GM21723 (cell line): ENCODE data around the gene MAGEB10.
"Not testable (repeated sequence)": the region's sequence is repeated elsewhere in the genome, so short reads cannot be mapped to it uniquely, and the experiment has no call there.

ENCODE experiments used
- ATAC-seq: cut with Tn5 transposase; IDR thresholded peaks from one replicate; pipeline ENCODE4 v1.9.1; 2021; ENCODE audit warnings: mild to moderate bottlenecking, moderate library complexity; ENCODE audit not compliant: unreplicated experiment

MAGEB10 gene, protein sequence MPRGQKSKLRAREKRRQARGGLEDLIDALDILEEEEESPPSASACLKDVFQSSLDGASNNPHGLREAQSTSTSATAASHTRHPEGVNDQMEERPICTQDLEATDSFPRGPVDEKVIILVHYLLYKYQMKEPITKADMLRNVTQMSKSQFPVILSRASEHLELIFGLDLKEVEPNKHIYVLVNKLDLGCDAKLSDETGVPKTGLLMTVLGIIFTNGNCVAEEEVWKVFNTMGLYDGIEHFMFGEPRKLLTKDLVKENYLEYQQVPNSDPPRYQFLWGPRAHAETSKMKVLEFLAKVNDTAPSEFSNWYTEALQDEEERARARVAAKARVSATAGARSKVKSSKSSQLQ

DNA sequence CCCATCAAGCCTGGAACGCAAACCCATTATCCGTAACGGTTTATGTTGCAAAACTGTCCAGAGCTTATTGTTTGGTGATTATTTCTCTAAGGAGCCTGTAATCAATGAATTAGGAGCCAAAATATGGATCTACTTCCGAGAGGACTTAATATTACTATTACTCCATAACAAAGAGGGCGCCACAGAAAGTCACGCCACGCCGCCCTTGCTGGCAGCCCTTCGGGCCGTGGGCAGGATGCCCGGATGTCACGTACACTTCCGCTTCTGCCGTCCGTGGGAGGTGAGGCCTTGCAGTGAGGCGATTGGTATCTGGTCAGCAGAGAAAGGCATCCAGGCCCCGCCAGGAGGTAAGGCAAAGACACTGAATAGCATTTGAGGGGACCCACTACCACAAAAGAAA is at the start of gene MAGEB10:
Gene MAGEB10, plus strand, starts transcription at position 301 of the 400 bp plus-strand sequence. CDS start 13,317 bp downstream, outside the sequence.
- ATAC-seq, result no peak

DNA sequence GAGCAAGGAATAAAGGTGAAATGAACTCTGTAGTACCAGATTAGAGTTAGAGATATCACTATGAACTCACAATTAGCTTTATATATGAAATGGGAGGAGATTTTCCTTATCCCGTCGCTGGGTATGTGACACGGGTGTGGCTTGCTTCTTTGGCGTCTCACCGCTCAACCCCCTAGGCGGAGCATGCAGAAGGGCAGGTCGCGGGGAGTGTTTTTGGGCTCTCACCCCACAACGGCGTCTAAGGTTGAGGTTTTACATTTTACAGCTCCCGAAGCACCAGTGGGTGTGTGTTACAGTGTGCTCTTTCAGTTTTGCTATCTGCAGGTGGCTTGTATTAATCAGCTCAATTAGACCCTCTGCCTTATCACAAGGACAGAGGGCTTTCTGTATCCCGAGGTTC is 42.1 kb upstream of the MAGEB10 start:
- no peak for ATAC-seq

DNA sequence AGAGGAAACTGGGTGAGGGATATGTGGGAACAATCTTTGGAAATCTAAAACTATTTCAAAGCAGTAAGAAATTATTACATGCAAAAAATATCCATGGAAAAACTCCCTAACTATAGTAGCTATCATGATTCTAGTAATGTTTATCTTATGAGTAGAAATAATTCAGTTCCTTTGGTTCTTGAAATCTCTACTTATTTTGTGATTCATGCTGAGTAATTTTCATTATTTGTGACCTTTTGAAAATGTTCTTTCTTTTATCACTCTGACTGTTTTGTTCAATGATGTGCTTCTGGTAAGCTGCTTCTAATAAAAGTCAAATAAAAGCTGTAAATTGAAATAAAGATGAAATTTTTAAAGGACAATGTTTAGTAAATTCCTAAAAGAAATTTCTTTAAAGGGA is 40.4 kb upstream of the MAGEB10 start:
- no peak for ATAC-seq

DNA sequence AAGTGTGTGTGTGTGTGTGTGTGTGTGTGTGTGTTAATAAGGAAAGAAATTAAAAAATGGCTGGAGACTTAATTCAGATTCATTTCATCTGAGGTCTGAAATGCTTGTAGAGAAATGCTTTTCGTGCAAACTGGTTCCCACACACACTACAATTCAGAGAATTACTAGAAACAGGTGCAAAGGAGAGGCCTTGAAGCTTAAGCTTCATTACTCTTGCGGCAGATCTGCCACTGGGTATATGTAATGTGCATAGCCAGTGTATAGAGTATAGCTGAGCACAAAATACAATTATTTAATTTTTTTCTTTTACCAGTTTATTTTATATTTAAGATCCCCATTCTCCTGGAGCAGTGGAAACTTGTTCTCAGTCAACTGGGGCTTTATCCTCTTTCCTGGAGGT is 31.8 kb upstream of the MAGEB10 start:
- no peak for ATAC-seq

DNA sequence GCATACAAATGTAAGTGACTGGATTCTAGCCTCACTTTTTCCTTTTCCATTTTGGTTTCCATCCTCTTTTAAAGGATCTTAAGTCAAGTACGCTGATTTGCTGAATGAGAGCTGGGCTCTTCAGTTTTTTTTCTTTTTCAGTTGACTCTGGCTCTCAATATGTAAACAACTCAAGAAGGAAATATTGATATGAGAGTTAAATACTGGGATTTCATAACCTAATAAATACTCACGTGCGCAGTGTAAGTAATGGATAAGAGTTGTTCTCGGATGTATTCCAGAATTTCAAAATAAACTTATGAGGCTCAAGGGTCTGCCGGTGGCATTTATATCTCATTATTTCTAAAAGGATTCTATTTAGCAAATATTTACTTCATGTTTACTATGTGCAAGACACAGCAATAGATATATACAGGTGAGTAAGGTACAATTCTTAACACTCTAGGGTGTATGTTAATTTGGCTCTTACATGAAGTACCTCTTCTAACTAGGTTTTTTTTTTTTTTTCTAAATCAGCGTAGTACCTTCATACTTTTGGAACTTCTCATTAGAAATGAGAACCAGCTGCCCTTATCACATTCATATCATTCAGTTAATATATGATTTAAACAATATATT is 11.0 kb upstream of the MAGEB10 start:
- no peak for ATAC-seq

DNA sequence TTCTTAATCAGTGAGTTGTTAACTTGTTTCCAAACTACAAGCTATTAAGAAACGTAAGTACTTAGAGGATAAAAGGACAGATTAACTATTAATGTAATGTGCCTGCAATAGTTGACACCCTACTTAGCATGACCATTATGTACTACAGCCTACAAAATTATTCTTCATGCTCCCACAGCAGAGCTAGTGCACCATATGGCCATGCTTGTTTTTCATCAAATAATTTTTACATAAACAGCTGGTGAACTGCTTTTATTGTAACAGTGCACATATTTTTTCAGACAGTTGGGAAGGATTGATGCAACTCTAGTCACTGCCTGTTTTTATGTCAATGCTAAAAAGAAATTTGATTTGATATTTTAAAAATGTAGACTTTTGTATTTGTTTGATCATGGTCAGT is 10.2 kb upstream of the MAGEB10 start:
- ATAC-seq, result no peak

DNA sequence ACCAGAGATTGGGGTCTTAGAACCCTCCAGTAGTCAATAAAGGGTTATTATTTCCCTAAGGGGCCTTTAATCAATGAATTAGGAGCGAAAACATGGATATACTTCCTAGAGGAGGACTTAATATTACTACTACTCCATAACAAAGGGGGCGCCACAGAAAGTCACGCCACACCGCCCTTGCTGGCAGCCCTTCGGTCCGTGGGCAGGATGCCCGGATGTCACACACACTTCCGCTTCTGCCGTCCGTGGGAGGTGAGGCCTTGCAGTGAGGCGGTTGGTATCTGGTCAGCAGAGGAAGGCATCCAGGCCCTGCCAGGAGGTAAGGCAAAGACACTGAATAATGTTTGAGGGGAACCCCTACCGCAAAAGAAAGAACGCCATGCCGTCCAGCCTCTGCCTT is 436 bp downstream of the MAGEB10 start:
- ATAC-seq, result no peak

DNA sequence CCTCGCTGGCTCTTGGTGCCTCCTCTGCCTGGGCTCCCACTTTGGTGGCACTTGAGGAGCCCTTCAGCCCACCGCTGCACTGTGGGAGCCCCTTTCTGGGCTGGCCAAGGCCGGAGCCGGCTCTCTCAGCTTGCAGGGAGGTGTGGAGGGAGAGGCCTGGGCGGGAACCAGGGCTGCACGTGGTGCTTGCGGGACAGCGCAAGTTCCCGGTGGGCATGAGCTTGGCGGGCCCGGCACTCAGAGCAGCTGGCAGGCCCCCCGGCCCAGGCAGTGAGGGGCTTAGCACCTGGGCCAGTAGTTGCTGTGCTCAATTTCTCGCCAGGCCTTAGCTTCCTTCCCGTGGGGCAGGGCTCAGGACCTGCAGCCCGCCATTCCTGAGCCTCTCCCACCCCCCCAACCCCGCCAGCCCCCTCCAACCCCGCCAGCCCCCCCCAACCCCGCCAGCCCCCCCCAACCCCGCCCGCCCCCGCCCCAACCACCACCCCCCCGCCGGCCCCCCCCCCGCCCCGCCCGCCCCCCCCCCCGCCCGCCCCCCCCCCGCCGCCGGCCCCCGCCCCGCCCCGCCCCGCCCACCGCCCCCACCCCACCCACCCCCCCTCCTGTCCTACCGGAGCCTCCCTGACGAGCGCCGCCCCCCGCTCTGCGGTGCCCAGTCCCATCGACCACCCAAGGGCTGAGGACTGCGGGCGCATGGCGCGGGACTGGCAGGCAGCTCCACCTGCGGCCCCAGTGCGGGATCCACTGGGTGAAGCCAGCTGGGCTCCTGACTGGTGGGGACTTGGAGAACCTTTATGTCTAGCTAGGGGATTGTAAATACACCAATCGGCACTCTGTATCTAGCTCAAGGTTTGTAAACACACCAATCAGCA is 1.4 kb downstream of the MAGEB10 start:
- not testable (repeated sequence) for ATAC-seq

DNA sequence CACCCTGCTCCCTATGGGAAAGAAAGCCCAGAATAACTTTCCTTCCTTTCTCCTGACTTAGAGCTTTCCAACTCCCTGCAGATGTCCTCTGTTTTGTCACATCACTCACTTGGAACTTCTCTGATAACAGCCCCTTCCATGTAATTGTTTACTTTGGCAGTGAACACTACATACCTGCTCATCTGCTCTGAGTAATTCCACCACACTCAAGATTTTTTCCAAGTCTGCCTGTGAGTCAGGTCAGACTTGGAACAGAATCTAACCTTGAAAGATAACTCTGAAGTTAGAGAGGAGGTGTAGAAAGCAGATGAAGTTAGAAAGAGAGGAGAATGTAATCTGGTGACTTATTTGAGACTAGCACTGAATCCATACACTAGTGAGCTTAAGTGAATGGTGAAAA is 7.4 kb downstream of the MAGEB10 start:
- no peak for ATAC-seq

DNA sequence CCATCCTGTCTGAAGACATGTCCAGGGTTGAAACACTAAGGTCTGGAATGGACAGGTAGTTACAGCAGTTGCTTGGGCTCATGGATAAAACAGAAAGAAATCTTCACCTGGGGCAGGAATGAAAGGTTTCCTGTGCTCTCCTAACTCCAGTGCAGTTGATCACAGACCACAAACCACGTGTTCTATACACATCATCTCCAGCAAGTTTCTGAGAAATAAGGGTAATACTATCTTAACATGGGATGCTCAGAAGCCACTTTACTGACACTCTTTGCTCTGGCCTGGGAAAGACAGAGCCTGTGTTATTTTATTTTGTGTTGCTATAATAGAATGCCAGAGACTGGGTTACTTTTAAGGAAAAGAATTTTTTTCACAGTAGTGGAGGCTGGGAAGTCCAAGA is 16.0 kb downstream of the MAGEB10 start:
- no peak for ATAC-seq

DNA sequence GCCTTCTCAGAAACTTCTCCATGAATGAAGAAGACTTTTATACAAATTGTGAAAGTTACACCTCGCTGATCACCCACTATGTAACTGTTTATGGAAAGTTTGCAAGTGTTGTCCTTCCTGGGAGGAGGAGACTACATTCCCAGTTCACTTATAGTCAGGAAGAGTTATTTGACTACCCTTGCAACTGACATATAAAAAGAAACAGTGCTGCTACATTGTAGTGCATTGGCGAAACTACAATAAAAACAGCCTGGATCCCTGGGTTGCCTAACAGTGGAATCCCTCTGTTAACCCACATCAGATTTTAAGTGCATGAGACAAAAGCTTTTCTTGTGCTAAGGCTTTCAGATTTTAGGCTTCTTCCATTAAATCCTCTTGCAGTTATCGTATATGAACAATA is 30.4 kb downstream of the MAGEB10 start:
- ATAC-seq, result no peak

DNA sequence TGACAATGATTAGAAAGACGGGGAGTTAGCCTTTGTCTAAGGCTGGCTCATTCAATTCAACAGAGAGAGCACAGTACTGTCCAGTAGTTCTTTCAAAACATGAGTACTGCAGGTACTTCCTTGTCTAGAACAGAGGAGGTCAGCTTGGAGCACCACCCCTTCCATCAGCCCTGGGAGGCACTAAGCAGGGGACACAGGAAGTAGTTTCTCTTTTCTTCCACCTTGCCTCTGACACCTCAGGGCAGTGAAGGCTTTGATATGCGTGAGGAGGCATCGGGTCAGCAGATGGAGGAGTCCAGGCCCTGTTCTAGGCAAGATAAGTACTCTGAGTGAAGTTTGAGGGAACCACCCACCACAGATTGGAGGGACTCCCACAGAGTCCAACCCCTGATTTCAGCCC is 33.1 kb downstream of the MAGEB10 start:
- ATAC-seq, result no peak

DNA sequence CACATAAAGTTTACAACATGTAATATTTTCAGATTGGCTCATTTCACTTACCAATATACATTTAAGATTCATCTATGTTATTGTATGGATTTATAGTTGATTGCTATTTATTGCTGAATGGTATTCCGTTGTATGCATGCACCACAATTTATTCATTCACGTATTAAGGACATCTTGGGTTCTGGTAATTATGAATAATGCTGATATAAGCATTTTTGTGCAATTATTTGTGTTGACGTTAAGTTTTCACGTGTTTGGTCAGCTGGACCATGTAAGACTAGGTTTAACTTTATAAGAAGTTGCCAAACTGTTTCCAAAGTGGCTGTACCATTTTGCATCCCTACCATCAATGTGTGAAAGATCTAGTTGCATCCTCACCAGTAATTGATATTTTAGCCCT is 35.1 kb downstream of the MAGEB10 start:
- ATAC-seq, result no peak

DNA sequence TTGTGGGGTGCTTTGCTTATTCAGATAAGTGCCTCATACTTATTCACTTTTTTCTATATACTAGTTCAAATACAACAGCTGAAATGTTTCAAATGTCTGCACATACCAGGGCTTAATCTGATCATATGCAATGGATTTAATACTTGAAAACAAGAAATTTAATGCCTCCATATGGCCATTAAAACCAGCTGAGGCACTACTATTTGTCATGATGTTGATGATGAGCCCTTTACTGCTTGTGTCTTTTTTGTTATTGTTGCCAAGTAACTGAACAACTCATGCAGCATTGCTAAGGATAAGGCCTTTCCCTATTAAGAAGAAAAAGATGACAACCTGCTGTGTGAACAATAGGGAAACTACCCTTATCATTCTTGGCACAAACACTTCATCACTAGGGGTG is 52.5 kb downstream of the MAGEB10 start:
- ATAC-seq, result no peak

DNA sequence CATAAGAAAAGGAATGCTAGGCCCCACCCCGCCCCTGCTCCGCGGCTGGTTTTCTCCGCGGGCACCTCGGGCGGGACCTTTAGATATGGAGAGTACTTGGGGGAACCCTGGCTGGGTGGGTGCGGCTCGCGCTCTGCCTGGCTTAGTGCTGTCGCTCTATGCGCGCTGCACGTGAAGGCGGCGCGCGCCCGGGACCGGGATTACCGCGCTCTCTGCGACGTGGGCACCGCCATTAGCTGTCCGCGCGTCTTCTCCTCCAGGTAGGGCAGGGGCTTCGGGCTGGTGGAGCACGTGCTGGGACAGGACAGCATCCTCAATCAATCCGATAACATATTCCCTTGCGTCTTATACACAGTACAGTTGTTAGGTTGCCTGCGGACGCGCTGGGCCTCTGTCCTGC is 56.0 kb downstream of the MAGEB10 start:
- ATAC-seq, result no peak
